Activated CD8-positive, alpha-beta memory T cell treated with anti-CD3 and anti-CD28 coated beads, Interleukin-2, amount 50 U/mL, for 48 hours (primary cell): ENCODE data around the gene SPATA13.

Experiments used
- DNase-seq: peaks from one replicate; pipeline ENCODE4 v3.0.0-alpha.2; 2020

SPATA13 gene

GRCh38 chr13:24226762-24227161, 66.2 kb downstream of the SPATA13 start:
- no peak for DNase-seq

GRCh38 chr13:24228852-24229458, 68.4 kb downstream of the SPATA13 start:
- no peak for DNase-seq

DNA sequence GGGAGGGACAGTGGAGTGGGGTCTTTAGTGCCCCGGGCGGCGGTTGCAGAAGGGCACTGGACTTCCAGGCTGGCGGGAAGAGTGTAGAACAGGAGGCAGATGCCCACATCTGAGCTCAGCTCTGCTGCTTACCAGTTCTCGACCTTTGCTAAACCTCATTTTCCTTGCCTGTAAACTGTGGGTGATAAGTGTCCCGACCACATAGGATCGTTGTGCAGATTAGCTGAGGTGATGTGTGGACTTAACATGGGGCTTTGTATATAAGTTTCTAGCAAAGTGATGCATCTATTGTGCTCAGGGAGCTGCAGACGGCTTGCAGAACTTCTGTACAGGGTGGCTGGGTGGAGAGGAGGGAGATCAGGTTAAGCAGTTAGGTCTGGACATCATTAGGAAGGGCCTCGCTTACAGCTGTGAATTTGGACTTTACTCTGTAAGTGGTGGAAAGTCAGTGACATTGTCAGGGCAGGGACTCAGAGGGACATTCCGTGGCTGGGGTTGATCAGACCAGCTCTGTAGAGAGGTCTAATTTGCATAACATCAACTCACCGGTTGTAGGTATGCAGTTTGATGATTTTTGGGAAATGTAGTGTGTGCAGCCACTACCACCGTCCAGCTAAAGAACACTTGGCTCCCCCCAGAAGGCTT, 70.0 kb downstream of the SPATA13 start:
- DNase-seq = no peak

GRCh38 chr13:24231377-24231776, 70.9 kb downstream of the SPATA13 start:
- no peak for DNase-seq

GRCh38 chr13:24232037-24232436, 71.5 kb downstream of the SPATA13 start:
- DNase-seq = no peak

- DNase-seq = no peak
Observed at GRCh38 chr13:24232474-24232873, 72.0 kb downstream of the SPATA13 start.

DNA sequence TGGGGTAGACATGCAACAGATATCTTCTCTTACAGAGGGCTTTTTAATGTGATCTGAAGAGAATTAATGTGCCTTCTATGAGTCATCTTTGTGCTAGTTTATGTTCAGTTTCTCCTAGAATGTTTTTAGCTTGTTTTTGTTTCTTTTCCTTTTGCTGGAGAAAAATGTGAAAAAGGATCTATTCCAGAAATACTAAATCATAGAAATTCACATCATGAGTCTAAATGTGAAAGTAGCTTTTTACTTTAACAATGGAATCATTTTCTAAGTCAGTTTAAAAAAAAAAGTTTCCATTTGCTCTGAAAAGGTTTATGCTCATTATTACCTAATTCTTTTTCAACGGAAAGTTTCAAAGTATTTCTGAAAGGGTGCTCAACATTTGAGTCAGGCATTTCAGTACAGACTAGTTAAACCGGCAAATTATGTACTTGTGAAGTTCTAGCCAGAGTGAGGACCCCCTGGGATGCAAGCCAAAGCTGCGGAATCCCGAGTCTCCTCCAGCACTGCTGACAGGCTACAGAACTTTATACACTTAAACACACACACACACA, 72.9 kb downstream of the SPATA13 start:
- no peak for DNase-seq

DNA sequence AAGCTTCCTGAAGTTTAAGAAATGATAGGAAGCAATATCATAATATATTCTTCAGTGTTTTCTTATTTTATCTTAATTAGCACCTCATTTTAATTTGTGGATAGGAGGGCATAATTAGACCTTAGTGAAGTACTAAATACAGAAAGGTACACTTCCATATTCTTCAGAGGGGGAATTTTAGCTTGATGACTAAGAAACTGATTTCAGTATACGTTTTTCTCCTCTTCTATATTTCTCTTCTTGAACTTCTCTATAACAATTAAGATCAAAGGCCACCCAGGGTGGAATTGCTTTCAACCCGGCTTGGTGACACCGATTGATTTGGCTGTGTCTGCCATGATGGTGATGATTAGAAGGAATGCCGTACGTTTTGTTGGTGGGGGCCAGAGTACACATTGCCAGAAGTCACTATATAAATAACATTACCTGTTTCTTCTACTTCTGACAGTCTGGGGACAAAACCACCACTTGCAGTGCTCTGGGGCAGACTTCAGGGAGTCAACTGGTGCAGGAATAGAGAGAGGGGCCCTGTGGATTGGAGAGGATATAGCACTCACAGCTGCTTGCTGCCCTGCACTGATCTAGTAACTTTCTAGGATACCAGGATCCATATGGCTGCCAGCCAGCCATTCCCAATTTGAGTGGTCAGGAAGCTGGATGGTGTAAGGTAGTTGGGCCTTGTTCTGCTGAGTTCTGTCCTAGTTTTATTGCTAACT, 73.8 kb downstream of the SPATA13 start:
- no peak for DNase-seq

GRCh38 chr13:24237356-24237755, 76.8 kb downstream of the SPATA13 start:
- no peak for DNase-seq

- no peak for DNase-seq
Observed at GRCh38 chr13:24241336-24241735, 80.8 kb downstream of the SPATA13 start.

DNA sequence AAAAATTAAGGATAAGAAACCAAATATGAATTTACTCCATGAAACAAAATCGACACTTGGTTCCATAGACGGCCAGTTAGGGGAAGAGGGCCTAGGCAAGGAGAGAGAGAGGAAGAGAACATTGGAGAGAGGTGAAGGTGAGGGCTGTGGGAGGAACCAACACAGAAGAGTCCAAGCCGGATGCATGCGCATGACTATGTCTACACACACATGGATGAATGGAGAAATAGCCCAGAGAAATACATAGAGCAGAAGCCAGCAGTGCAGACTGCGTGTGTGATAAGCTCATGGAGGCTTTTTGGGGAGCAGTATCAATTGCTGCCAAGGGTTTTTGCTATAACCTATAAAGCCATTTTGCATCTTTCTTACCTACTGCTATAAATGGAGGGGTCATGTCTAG, 81.6 kb downstream of the SPATA13 start:
- no peak for DNase-seq

DNA sequence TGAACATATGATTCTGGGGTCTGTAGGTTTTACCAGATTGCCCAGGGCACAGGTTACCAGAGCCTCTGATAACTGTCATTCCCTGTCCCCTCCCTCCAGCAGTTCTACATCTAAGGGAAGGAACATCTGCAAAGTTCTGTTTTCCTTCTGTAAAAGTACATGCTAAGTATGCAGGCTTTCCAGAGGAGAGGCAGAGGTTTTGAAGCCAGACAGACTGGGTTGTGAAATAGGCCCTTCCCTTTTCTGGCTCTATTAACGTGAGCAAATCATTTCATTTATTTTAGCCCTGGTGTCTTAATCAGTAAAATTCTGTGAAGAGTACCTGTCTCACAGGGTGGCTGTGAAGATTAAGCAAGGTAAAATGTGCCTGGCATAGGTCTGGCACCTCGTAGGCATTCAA, 82.8 kb downstream of the SPATA13 start:
- DNase-seq = no peak

DNA sequence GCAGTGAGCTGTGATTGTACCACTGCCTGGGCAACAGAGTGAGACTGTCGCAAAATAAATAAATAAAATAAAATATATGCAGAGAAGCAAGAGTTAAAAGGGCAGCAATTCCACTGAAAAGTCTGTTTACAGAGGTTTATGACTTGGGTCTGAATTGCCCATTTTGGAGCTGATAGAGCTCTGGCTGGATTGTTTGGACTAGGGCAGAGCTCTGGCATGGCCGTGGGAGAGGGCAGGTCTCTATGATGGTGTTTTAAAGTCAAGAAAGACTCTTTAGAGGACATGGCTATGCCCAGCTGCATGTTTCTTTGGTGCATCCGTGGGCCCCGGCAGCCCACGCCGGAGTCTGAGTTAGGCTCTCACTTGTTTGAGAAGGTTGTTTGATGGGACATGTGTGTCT, 84.3 kb downstream of the SPATA13 start:
- no peak for DNase-seq

DNA sequence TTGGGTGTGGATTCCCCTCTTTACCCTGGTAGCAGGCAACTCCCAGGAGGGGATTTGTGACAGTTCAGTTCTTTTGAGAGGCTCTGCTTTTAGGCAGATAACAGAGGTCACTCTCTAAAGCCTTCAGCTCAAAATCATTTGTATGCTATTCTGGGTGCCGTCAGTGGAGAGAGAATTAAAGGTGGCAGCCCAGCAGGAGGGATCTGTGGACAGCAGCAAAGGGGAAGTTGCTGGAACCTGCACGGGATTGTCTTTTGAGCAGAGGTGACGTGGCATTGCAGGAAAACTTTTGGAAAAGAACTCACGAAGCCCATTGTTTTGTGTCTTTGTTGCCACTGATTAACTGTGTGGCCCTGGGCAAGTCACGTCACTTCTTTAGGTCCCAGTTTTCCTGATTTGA, 86.5 kb downstream of the SPATA13 start:
- DNase-seq = no peak

DNA sequence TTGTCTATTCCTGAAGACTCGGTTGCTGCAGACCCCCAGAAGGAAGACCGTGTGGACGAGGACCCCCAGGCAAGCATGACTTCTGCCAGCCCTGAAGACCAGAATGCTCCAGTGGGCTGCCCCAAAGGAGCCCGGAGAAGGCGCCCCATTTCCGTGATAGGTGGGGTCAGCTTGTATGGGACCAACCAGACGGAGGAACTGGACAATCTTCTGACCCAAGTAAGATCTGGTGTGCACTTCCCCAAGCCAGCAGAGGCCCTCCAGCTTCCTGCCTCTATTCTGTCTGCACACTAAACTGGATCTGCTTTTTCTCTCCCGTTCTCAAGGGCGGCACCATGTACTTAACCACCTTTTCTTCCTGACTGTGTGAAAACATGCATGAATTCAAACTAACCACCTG, 89.1 kb downstream of the SPATA13 start:
- no peak for DNase-seq

DNA sequence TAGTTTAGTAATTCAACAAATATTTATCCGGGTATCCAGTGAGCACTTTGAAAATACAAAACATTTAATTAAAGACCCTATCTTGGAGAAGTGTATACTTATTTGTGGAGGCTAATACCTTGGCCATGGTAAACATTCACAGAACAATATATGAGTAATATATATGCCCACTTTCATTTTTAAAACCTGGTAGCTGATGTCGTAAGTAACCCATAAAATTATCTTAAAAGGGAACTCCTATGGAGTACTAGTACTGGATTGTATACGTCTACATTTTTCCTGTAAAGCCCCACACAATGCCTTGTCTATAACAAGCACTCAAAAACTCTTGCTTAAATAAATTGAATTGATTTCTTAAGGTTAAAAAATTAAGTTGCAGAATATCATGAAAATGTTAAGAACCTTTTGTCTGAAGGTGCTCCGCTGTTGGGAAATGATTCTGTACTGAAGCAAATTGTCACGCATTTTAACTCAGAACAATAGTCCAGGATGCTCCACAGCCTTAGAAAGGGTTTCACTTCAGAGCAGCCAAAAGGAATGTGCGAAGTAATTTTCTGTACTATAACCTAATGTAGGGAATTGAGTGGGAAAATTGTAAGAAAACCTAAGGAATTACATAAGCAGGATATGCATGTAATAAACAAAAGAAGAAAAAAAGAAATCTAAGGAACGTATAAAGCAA, 90.0 kb downstream of the SPATA13 start:
- DNase-seq = no peak

DNA sequence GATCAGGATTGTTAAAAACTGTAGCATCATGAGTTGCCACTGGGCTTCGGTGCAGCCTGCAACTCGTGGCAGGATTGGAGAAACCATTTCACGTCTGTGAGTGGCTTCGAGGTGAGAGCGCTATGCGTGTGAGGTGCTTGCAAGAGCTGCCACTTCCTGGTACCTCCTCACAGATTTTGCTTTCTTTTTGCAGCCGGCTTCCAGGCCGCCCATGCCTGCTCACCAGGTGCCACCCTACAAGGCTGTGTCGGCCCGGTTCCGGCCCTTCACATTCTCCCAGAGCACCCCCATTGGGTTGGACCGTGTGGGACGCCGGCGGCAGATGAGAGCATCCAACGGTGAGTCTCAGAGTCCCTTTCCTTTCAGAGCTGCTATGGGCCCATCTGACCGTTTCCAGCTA, 91.0 kb downstream of the SPATA13 start:
- DNase-seq = peak; percentile 82

- no peak for DNase-seq
Observed at GRCh38 chr13:24252136-24252535, 91.6 kb downstream of the SPATA13 start.

- DNase-seq = no peak
Observed at GRCh38 chr13:24253520-24254145, 93.1 kb downstream of the SPATA13 start.

- peak; percentile 65 for DNase-seq
Observed at GRCh38 chr13:24254146-24254841, 93.8 kb downstream of the SPATA13 start.

DNA sequence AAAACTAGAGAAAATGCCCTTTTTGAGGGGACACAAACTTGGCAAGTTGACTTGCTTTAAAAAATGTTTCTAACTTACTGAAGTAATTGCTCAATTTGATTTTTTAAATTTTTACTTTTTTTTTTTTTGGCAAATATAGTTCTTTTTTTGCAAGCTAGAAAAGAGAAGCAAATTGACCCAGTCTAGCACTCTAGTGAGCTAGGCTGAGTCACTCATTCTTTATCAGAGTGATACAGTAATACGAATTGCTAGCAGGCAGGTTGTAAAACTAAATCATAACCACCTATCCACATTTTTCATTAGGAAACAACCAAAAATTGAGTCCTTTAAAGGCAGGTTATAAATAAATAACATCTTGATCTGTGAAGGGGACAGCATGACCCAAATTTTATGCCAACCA, 97.0 kb downstream of the SPATA13 start:
- no peak for DNase-seq

- peak; percentile 49 for DNase-seq
Observed at GRCh38 chr13:24261566-24261965, 101.0 kb downstream of the SPATA13 start.
